ENCODE measurements around the gene PITRM1.

The PITRM1 gene

GRCh38 chr10:3166496-3167290 is 5.9 kb downstream of the PITRM1 start:
- TF ChIP-seq CTCF (IDR thresholded peaks at IDR 0.05), result no peak
- Histone ChIP-seq H3K4me3 (no peak overlapping the region), H3K27ac (no peak overlapping the region)
- no peak for DNase-seq (ENCODE audit: low spot score)

- Histone ChIP-seq H3K4me3 (no peak overlapping the region), H3K27ac (no peak overlapping the region)
- DNase-seq (ENCODE audit: low spot score), result no peak
- no peak for TF ChIP-seq CTCF (IDR thresholded peaks at IDR 0.05)
These were observed 7.4 kb downstream of the PITRM1 start for GRCh38 chr10:3165196-3165595.

GRCh38 chr10:3163879-3164278 is 8.7 kb downstream of the PITRM1 start:
- DNase-seq (ENCODE audit: low spot score), result no peak
- H3K27ac ChIP-seq, result no peak overlapping the region
- no peak overlapping the region for H3K4me3 ChIP-seq
- no peak for TF ChIP-seq CTCF (IDR thresholded peaks at IDR 0.05)

- H3K4me3 ChIP-seq, result no peak overlapping the region
- TF ChIP-seq CTCF (IDR thresholded peaks at IDR 0.05), result no peak
- no peak overlapping the region for H3K27ac ChIP-seq
- no peak for DNase-seq (ENCODE audit: low spot score)
These were observed 10.0 kb downstream of the PITRM1 start for GRCh38 chr10:3162533-3162932.

- H3K4me3 ChIP-seq, result no peak overlapping the region
These were observed 13.4 kb downstream of the PITRM1 start for GRCh38 chr10:3159152-3159551.

GRCh38 chr10:3154666-3155065 is 17.9 kb downstream of the PITRM1 start:
- no peak for TF ChIP-seq CTCF (IDR thresholded peaks at IDR 0.05)
- Histone ChIP-seq H3K4me3 (no peak overlapping the region), H3K27ac (no peak overlapping the region)
- no peak for DNase-seq (ENCODE audit: low spot score)

More at GRCh38 chr10:3159152-3159551, 13.4 kb downstream of the PITRM1 start:
- no peak for DNase-seq (ENCODE audit: low spot score)
- no peak for TF ChIP-seq CTCF (IDR thresholded peaks at IDR 0.05)
- no peak overlapping the region for H3K27ac ChIP-seq

- DNase-seq (ENCODE audit: low spot score), result no peak
- no peak for TF ChIP-seq CTCF (IDR thresholded peaks at IDR 0.05)
- Histone ChIP-seq H3K27ac (no peak overlapping the region), H3K4me3 (no peak overlapping the region)
These were observed 20.0 kb downstream of the PITRM1 start for GRCh38 chr10:3152566-3152935.

Data from coronary artery (tissue), 2 donors.